ENCODE results near the gene UNC13A.

Gene UNC13A

DNA sequence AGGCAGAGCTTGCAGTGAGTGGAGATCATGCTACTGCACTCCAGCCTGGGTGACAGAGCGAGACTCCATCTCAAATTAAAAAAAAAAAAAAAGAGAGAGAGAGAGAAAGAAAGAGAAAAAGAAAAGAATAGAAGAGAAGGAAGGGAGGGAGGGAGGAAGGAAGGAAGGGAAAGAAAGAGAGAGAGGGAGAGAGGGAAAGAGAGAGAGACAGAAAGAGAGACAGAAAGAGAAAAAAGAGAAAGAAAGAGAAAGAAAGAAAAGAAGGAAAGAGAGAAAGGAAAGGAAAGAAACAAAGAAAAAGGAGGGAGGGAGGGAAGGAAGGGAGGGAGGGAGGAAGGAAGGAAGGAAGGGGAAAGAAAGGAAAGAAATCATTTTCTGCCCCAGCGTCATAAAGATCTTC is 7.0 kb upstream of the UNC13A start:
- Histone ChIP-seq H4K20me1 (ENCODE audit: insufficient read depth, low read length, poor library complexity, severe bottlenecking) (no peaks in the 10 kb centered on the region), H3K36me3 (ENCODE audit: insufficient read depth, low read length) (no peaks in the 10 kb centered on the region), H3K79me2 (ENCODE audit: insufficient read depth, low read length) (no peaks in the 10 kb centered on the region), H3K9me3 (ENCODE audit: insufficient read depth, low read depth, low read length) (no peaks in the 10 kb centered on the region), H2AFZ (ENCODE audit: low read length) (no peak overlapping the region), H3K4me2 (ENCODE audit: low read depth, low read length, poor library complexity, severe bottlenecking) (no peak overlapping the region), H3K27me3 (ENCODE audit: insufficient read depth, low read length, poor library complexity, severe bottlenecking) (no peaks in the 10 kb centered on the region), H3K9ac (ENCODE audit: low read depth, low read length, poor library complexity, severe bottlenecking) (no peak overlapping the region), H3K9me2 (replicated peaks; ENCODE audit: low read depth, low read length) (no peaks in the 10 kb centered on the region), H3K4me3 (ENCODE audit: low read length, poor library complexity, severe bottlenecking) (no peak overlapping the region), H3K4me1 (ENCODE audit: insufficient read depth, low read length, poor library complexity, severe bottlenecking) (no peaks in the 10 kb centered on the region), H3F3A (ENCODE audit: low read depth) (no peaks in the 10 kb centered on the region)
- no peak for TF ChIP-seq EZH2phosphoT487 (IDR thresholded peaks at IDR 0.05; ENCODE audit: borderline replicate concordance)
- TF ChIP-seq, protein P1, sequence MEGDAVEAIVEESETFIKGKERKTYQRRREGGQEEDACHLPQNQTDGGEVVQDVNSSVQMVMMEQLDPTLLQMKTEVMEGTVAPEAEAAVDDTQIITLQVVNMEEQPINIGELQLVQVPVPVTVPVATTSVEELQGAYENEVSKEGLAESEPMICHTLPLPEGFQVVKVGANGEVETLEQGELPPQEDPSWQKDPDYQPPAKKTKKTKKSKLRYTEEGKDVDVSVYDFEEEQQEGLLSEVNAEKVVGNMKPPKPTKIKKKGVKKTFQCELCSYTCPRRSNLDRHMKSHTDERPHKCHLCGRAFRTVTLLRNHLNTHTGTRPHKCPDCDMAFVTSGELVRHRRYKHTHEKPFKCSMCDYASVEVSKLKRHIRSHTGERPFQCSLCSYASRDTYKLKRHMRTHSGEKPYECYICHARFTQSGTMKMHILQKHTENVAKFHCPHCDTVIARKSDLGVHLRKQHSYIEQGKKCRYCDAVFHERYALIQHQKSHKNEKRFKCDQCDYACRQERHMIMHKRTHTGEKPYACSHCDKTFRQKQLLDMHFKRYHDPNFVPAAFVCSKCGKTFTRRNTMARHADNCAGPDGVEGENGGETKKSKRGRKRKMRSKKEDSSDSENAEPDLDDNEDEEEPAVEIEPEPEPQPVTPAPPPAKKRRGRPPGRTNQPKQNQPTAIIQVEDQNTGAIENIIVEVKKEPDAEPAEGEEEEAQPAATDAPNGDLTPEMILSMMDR (conservative IDR thresholded peaks at IDR 0.05; ENCODE audit: low read length): no peak

DNA sequence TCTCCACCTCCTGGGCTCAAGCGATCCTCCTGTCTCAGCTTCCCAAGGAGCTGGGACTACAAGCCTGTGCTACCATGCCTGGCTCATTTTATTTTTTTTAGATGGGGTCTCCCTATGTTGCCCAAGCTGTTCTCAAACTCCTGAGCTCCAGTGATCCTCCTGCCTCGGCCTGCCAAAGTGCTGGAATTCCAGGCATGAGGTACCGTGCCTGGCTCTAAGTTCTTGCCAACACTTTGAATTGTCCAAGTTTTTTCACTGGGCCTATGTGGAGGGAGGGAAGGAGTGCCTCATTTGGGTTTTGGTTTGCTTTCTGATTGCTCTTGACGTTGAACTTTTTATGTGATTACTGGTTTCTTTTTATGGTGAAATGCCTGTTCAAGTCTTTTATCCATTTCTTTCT is 4.4 kb upstream of the UNC13A start:
- no peaks in the 10 kb centered on the region for H4K20me1 ChIP-seq (ENCODE audit: insufficient read depth, low read length, poor library complexity, severe bottlenecking)
- H2AFZ ChIP-seq (ENCODE audit: low read length): no peak overlapping the region
- H3F3A ChIP-seq (ENCODE audit: low read depth): no peaks in the 10 kb centered on the region; the same call in 1 of the 2 replicates
- no peaks in the 10 kb centered on the region for H3K79me2 ChIP-seq (ENCODE audit: insufficient read depth, low read length)
- H3K4me1 ChIP-seq (ENCODE audit: insufficient read depth, low read length, poor library complexity, severe bottlenecking): no peaks in the 10 kb centered on the region
- H3K4me2 ChIP-seq (ENCODE audit: low read depth, low read length, poor library complexity, severe bottlenecking): no peak overlapping the region
- no peaks in the 10 kb centered on the region for H3K36me3 ChIP-seq (ENCODE audit: insufficient read depth, low read length)
- H3K9me3 ChIP-seq (ENCODE audit: insufficient read depth, low read depth, low read length): no peaks in the 10 kb centered on the region
- TF ChIP-seq, protein P1 (conservative IDR thresholded peaks at IDR 0.05; ENCODE audit: low read length): no peak
- TF ChIP-seq EZH2phosphoT487 (IDR thresholded peaks at IDR 0.05; ENCODE audit: borderline replicate concordance): no peak
- no peak overlapping the region for H3K4me3 ChIP-seq (ENCODE audit: low read length, poor library complexity, severe bottlenecking)
- no peaks in the 10 kb centered on the region for H3K27me3 ChIP-seq (ENCODE audit: insufficient read depth, low read length, poor library complexity, severe bottlenecking)
- no peaks in the 10 kb centered on the region for H3K9me2 ChIP-seq (replicated peaks; ENCODE audit: low read depth, low read length)
- H3K9ac ChIP-seq (ENCODE audit: low read depth, low read length, poor library complexity, severe bottlenecking): no peak overlapping the region

DNA sequence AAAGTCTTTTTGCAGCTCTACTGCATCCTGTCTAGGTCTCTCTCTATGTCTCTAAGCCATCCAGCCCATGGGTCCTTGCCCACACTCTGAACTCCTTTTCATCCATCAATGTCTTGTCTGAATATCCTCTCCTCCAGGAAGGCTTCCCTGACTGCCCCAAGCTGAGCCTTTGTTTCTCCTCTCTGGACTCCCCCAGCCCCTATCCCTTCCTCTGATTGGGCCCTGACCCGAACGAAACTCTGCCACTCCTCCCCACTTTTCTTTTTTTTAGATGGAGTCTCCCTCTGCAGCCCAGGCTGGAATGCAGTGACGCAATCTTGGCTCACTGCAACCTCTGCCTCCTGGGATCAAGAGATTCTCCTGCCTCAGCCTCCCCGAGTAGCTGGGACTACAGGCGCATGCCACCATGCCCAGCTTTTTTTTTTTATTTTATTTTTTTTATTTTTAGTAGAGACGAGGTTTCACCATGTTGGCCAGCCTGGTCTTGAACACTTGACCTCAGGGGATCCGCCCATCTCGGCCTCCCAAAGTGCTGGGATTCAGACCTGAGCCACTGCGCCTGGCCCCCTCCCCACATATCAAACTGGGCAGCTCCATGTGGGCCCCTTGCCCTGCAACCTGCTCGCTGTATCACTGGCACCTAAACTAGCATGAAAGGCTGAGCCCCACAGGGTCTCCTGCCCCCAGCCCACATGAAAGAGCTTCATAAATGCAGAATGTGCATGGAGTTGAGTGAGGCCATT is 870 bp upstream of the UNC13A start:
- Histone ChIP-seq H3K9ac (ENCODE audit: low read depth, low read length, poor library complexity, severe bottlenecking) (no peak overlapping the region), H3F3A (ENCODE audit: low read depth) (no peaks in the 10 kb centered on the region; the same call in 1 of the 2 replicates), H3K9me2 (replicated peaks; ENCODE audit: low read depth, low read length) (no peaks in the 10 kb centered on the region), H2AFZ (ENCODE audit: low read length) (no peak overlapping the region), H3K9me3 (ENCODE audit: insufficient read depth, low read depth, low read length) (no peaks in the 10 kb centered on the region), H3K27me3 (ENCODE audit: insufficient read depth, low read length, poor library complexity, severe bottlenecking) (no peaks in the 10 kb centered on the region), H3K4me1 (ENCODE audit: insufficient read depth, low read length, poor library complexity, severe bottlenecking) (peaks cover 11% of the 10 kb centered on the region), H3K4me3 (ENCODE audit: low read length, poor library complexity, severe bottlenecking) (no peak overlapping the region), H3K4me2 (ENCODE audit: low read depth, low read length, poor library complexity, severe bottlenecking) (no peak overlapping the region), H3K36me3 (ENCODE audit: insufficient read depth, low read length) (no peaks in the 10 kb centered on the region), H3K79me2 (ENCODE audit: insufficient read depth, low read length) (no peaks in the 10 kb centered on the region), H4K20me1 (ENCODE audit: insufficient read depth, low read length, poor library complexity, severe bottlenecking) (no peaks in the 10 kb centered on the region)
- no peak for TF ChIP-seq EZH2phosphoT487 (IDR thresholded peaks at IDR 0.05; ENCODE audit: borderline replicate concordance)
- TF ChIP-seq, protein P1 (conservative IDR thresholded peaks at IDR 0.05; ENCODE audit: low read length): no peak
